ENCODE measurements around the gene SLC25A30. TPM values are rescaled to one million over a fixed set of nuclear protein-coding genes. Genes with fewer than 3 reads are reported as not detected.

SLC25A30 gene
- total RNA-seq, 2 donors from 2014 or later: 9.9 to 12.4 TPM

- Mint-ChIP-seq H3K4me1 (peaks cover 20% of the 10 kb centered on the region), H3K36me3 (ENCODE audit: low read depth) (peaks cover 53% of the 10 kb centered on the region), H3K27me3 (ENCODE audit: insufficient read depth) (peaks cover 12% of the 10 kb centered on the region), H3K27ac (no peak overlapping the region), H3K4me3 (no peak overlapping the region), H3K9me3 (peaks cover 7% of the 10 kb centered on the region)
- Histone ChIP-seq H3K9ac (ENCODE audit: extremely low read depth, low read length, poor library complexity, severe bottlenecking) (no peak overlapping the region), H3K9me3 (ENCODE audit: control insufficient read depth, low read length) (peaks cover 16% of the 10 kb centered on the region), H3K4me3 (ENCODE audit: low read length) (no peak overlapping the region), H3K27me3 (ENCODE audit: control insufficient read depth, insufficient read depth, low read length, poor library complexity, severe bottlenecking) (no peaks in the 10 kb centered on the region), H3K36me3 (ENCODE audit: control insufficient read depth, insufficient read depth, low read length) (peaks cover 60% of the 10 kb centered on the region), H3K4me1 (ENCODE audit: control insufficient read depth, insufficient read depth, low read length) (peaks cover 2% of the 10 kb centered on the region), H3K27ac (ENCODE audit: low read depth, low read length) (no peak overlapping the region)
- TF ChIP-seq CTCF (conservative IDR thresholded peaks at IDR 0.05): no peak
- DNase-seq: no peak
- 97 to 100% methylated on average over 2 to 4 of the region's 4 CpGs for WGBS, 2 experiments (ENCODE audit: insufficient coverage in 1 of 2, insufficient read length in 1 of 2)
Observed at GRCh38 chr13:45398877-45399276, 19.3 kb downstream of the SLC25A30 start.

- Mint-ChIP-seq H3K4me3 (peak overlapping the region; percentile 10), H3K4me1 (peaks cover 20% of the 10 kb centered on the region), H3K36me3 (ENCODE audit: low read depth) (peaks cover 46% of the 10 kb centered on the region), H3K27me3 (ENCODE audit: insufficient read depth) (peaks cover 12% of the 10 kb centered on the region), H3K27ac (no peak overlapping the region), H3K9me3 (peaks cover 7% of the 10 kb centered on the region)
- no peak overlapping the region for H3K9ac ChIP-seq (ENCODE audit: extremely low read depth, low read length, poor library complexity, severe bottlenecking)
- H3K36me3 ChIP-seq (ENCODE audit: control insufficient read depth, insufficient read depth, low read length): peaks cover 55% of the 10 kb centered on the region
- 76 to 78% methylated on average over 8 to 9 of the region's 9 CpGs for WGBS, 2 experiments (ENCODE audit: insufficient coverage in 1 of 2, insufficient read length in 1 of 2)
- no peak for TF ChIP-seq CTCF (conservative IDR thresholded peaks at IDR 0.05)
- peaks cover 2% of the 10 kb centered on the region for H3K4me1 ChIP-seq (ENCODE audit: control insufficient read depth, insufficient read depth, low read length)
- peaks cover 16% of the 10 kb centered on the region for H3K9me3 ChIP-seq (ENCODE audit: control insufficient read depth, low read length)
- no peak overlapping the region for H3K27ac ChIP-seq (ENCODE audit: low read depth, low read length)
- no peak overlapping the region for H3K4me3 ChIP-seq (ENCODE audit: low read length)
- DNase-seq: peak; percentile 64
- no peaks in the 10 kb centered on the region for H3K27me3 ChIP-seq (ENCODE audit: control insufficient read depth, insufficient read depth, low read length, poor library complexity, severe bottlenecking)
Observed at GRCh38 chr13:45396533-45397095, 21.6 kb downstream of the SLC25A30 start.

- peak; percentile 83 for DNase-seq
- Mint-ChIP-seq H3K27me3 (ENCODE audit: insufficient read depth) (peaks cover 12% of the 10 kb centered on the region), H3K4me1 (peaks cover 20% of the 10 kb centered on the region), H3K27ac (no peak overlapping the region), H3K4me3 (no peak overlapping the region), H3K36me3 (ENCODE audit: low read depth) (peaks cover 33% of the 10 kb centered on the region), H3K9me3 (peaks cover 7% of the 10 kb centered on the region)
- Histone ChIP-seq H3K27ac (ENCODE audit: low read depth, low read length) (no peak overlapping the region), H3K4me3 (ENCODE audit: low read length) (no peak overlapping the region), H3K9me3 (ENCODE audit: control insufficient read depth, low read length) (peaks cover 16% of the 10 kb centered on the region), H3K4me1 (ENCODE audit: control insufficient read depth, insufficient read depth, low read length) (peaks cover 2% of the 10 kb centered on the region), H3K27me3 (ENCODE audit: control insufficient read depth, insufficient read depth, low read length, poor library complexity, severe bottlenecking) (no peaks in the 10 kb centered on the region), H3K36me3 (ENCODE audit: control insufficient read depth, insufficient read depth, low read length) (peaks cover 41% of the 10 kb centered on the region), H3K9ac (ENCODE audit: extremely low read depth, low read length, poor library complexity, severe bottlenecking) (no peak overlapping the region)
- TF ChIP-seq CTCF (conservative IDR thresholded peaks at IDR 0.05): peak; percentile 93
- 37 to 43% methylated on average over 1 to 4 of the region's 4 CpGs for WGBS, 2 experiments (ENCODE audit: insufficient coverage in 1 of 2, insufficient read length in 1 of 2)
Observed at GRCh38 chr13:45393941-45394570, 24.1 kb downstream of the SLC25A30 start.

Data from endodermal cell (in vitro differentiated cells).